ENCODE measurements around the gene PALB2. TPM values are rescaled to one million over a fixed set of nuclear protein-coding genes. Genes with fewer than 3 reads are reported as not detected.

The PALB2 gene
- total and polyA plus RNA-seq, 2 of the 13 experiments (the other 11 are each of a cell fraction or from before 2014, with no cell fraction given), result 12.1 to 40.9 TPM

- peak; percentile 87; the same call in 1 of the 2 replicates for TF ChIP-seq ZNF749 (CRISPR knock-in tag; IDR thresholded peaks at IDR 0.05; ENCODE audit: borderline replicate concordance)
- TF ChIP-seq ETS1 (CRISPR knock-in tag; IDR thresholded peaks at IDR 0.05), result peak; percentile 94; the same call in 1 of the 2 replicates
- peak; percentile 84 for TF ChIP-seq FOXA3 (CRISPR knock-in tag; IDR thresholded peaks at IDR 0.05)
- TF ChIP-seq GPN1 (CRISPR knock-in tag; IDR thresholded peaks at IDR 0.05; ENCODE audit: borderline replicate concordance), result peak; percentile 86; the same call in 1 of the 2 replicates
- peak; percentile 98 for TF ChIP-seq NRL (CRISPR knock-in tag; IDR thresholded peaks at IDR 0.05; ENCODE audit: borderline replicate concordance)
- peak; percentile 54; the same call in 1 of the 2 replicates for TF ChIP-seq FOSL1 (CRISPR knock-in tag; IDR thresholded peaks at IDR 0.05; ENCODE audit: borderline replicate concordance)
- peak; percentile 95 for TF ChIP-seq ZBTB38 (CRISPR knock-in tag; IDR thresholded peaks at IDR 0.05)
- no peak for TF ChIP-seq HMGA1 (CRISPR knock-in tag; conservative IDR thresholded peaks at IDR 0.05)
- TF ChIP-seq UBTF (CRISPR knock-in tag; IDR thresholded peaks at IDR 0.05), result peak; percentile 82
- TF ChIP-seq HDAC1 (CRISPR knock-in tag; IDR thresholded peaks at IDR 0.05), result peak; percentile 97
- TF ChIP-seq ZFX (CRISPR knock-in tag; IDR thresholded peaks at IDR 0.05; ENCODE audit: low read depth), result peak; percentile 99
- TF ChIP-seq SIN3B (IDR thresholded peaks at IDR 0.05; ENCODE audit: low read length), result peak; percentile 87
- TF ChIP-seq AHDC1 (CRISPR knock-in tag; IDR thresholded peaks at IDR 0.05; ENCODE audit: borderline replicate concordance), result peak; percentile 58; the same call in 1 of the 2 replicates
- TF ChIP-seq KDM5B (CRISPR knock-in tag; IDR thresholded peaks at IDR 0.05; ENCODE audit: borderline replicate concordance), result peak; percentile 96
- TF ChIP-seq ZNF740 (CRISPR knock-in tag; IDR thresholded peaks at IDR 0.05), result peak; percentile 81
- TF ChIP-seq CENPBD1 (CRISPR knock-in tag; IDR thresholded peaks at IDR 0.05; ENCODE audit: borderline replicate concordance, low read depth), result no peak
- TF ChIP-seq ZBTB34 (CRISPR knock-in tag; IDR thresholded peaks at IDR 0.05), result peak; percentile 94
Observed at GRCh38 chr16:23595951-23596720, 45.0 kb downstream of the PALB2 start, which contains the start of gene NDUFAB1 (continued).

Measured in HepG2 (cell line).